Measurements from ENCODE around the gene AMPD1. TPM values are rescaled to one million over a fixed set of nuclear protein-coding genes. Genes with fewer than 3 reads are reported as not detected.

The AMPD1 gene
- not detected for polyA plus RNA-seq (2013, experiment 1 of 2)
- polyA plus RNA-seq (2013, experiment 2 of 2), result not detected

DNA sequence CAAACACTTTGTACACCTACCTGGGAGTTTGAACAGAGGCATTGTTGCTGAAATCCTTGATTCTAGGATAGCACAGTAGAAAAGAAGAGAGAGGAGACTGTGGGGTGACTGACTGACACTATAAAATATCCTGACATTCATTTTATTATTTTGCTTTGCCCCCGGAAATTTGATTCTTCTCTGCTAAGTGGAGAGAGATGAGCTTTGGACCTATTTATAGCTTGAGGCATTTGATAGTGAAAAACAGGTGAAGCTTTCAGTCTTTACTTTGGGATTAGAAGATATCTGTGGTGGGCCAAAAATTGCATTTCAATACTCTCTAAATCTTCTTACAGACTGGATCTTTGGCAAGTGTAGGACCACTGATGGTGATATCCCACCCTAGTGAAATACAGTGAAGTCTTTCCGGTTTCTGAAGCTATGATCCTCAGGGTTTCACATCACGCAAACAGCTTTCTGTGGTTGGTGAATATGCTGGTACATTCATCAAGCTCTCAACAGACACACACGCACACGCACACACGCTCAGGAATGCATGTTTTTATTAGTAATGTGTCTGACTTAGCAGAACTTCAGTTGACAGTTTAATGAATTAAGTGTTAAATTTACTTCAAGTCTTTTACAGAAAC is at the start of gene AMPD1:
AMPD1 (minus strand) TSS at position 117 of the 629 bp plus-strand sequence; CDS start at position 42, 75 bp downstream.
- no peak within 1 kb of the TSS for H4K8ac ChIP-seq (ENCODE audit: low read depth, low read length)
- H3K36me3 ChIP-seq (replicated peaks in 1 of 2; ENCODE audit: control insufficient read depth in 2 of 2, insufficient read depth in 2 of 2, low read length in 2 of 2), result no peaks in the 10 kb centered on the region
- no peak for DNase-seq (ENCODE audit: low spot score)
- H3K4me1 ChIP-seq (ENCODE audit: control insufficient read depth in 2 of 2, insufficient read depth in 1 of 2, low read depth in 1 of 2, low read length in 2 of 2), result no peaks in the 10 kb centered on the region
- H3K18ac ChIP-seq (ENCODE audit: low read length), result no peak within 1 kb of the TSS
- no peak within 1 kb of the TSS for H3K14ac ChIP-seq (ENCODE audit: low read length)
- H2AFZ ChIP-seq (ENCODE audit: low read length), result no peak within 1 kb of the TSS
- no peak within 1 kb of the TSS for H2BK120ac ChIP-seq (ENCODE audit: low read depth, low read length)
- no peak within 1 kb of the TSS for H3K4me3 ChIP-seq (ENCODE audit: low read length in 2 of 2)
- H3K9ac ChIP-seq (ENCODE audit: low read depth, low read length, poor library complexity), result no peak within 1 kb of the TSS
- H2BK12ac ChIP-seq (ENCODE audit: low read length), result no peak within 1 kb of the TSS
- no peak within 1 kb of the TSS for H4K91ac ChIP-seq (ENCODE audit: low read depth, low read length, poor library complexity)
- H2AK5ac ChIP-seq (ENCODE audit: low read depth, low read length), result no peak within 1 kb of the TSS
- H3K23ac ChIP-seq (ENCODE audit: low read depth, low read length, poor library complexity), result no peak within 1 kb of the TSS
- no peak within 1 kb of the TSS for H2BK5ac ChIP-seq (ENCODE audit: low read length)
- WGBS, 2 donors (ENCODE audit: extremely low coverage in 2 of 2, insufficient read length in 2 of 2, insufficient replicate concordance in 1 of 2), result no CpG with 5 or more reads among the region's 6 CpGs
- H3K9me3 ChIP-seq (replicated peaks in 1 of 2; ENCODE audit: control insufficient read depth in 2 of 2, insufficient read depth in 1 of 2, low read depth in 1 of 2, low read length in 2 of 2), result no peaks in the 10 kb centered on the region
- no peak within 1 kb of the TSS for H3K4me2 ChIP-seq (ENCODE audit: insufficient read depth, low read length, poor library complexity, severe bottlenecking)
- H2BK15ac ChIP-seq (ENCODE audit: low read length), result no peak within 1 kb of the TSS
- no peak within 1 kb of the TSS for H3K4ac ChIP-seq (ENCODE audit: low read length)
- peaks cover 0 to 8% (median 0%) of the 10 kb centered on the region in 3 experiments for H3K27me3 ChIP-seq (ENCODE audit: control insufficient read depth in 3 of 3, insufficient read depth in 3 of 3, low read depth in 1 of 3, low read length in 3 of 3)
- no peaks in the 10 kb centered on the region for H3K79me1 ChIP-seq (ENCODE audit: low read depth, low read length)
- no peak within 1 kb of the TSS for H3K27ac ChIP-seq (replicated peaks; ENCODE audit: low read length)

DNA sequence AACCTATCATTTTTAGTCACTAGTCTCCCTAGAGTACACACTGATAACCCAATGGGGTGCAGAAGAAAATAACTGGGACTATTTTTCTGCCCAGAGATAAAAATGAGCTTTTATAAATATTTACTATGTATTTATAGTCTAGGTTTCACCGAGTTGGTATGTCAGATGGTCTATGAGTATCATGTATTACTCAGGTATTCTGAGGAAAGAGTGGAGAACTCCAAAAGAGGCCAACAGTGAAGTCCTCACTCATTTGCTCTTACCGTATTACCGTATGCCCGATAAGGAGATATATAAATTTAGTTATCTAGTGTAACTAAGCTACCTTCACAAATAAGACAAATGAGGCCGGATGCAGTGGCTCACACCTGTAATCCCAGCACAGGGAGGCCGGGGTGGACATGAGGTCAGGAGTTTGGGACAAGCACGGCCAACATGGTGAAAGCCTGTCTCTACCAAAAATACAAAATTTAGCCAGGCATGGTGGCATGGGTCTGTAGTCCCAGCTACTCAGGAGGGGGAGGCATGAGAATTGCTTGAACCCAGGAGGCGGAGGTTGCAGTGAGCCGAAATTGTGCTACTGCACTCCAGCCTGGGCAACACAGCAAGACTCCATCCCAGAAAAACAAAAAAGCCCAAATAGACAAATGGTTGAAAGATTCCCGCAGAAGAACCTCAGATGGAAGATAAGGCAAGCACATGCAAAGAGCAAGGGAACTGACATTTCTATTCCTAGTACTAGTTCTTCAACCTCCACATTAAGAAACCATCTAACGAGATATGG is 46.8 kb upstream of the AMPD1 start:
- Histone ChIP-seq H3K23ac (ENCODE audit: low read depth, low read length, poor library complexity) (no peak overlapping the region), H3K4me3 (ENCODE audit: low read length in 2 of 2) (no peak overlapping the region), H2BK15ac (ENCODE audit: low read length) (no peak overlapping the region), H4K8ac (ENCODE audit: low read depth, low read length) (no peak overlapping the region), H3K14ac (ENCODE audit: low read length) (no peak overlapping the region), H3K36me3 (replicated peaks in 1 of 2; ENCODE audit: control insufficient read depth in 2 of 2, insufficient read depth in 2 of 2, low read length in 2 of 2) (peaks cover 12 to 99% of the 10 kb centered on the region in 2 donors), H2AK5ac (ENCODE audit: low read depth, low read length) (no peak overlapping the region), H3K4ac (ENCODE audit: low read length) (no peak overlapping the region), H3K4me2 (ENCODE audit: insufficient read depth, low read length, poor library complexity, severe bottlenecking) (no peak overlapping the region), H4K91ac (ENCODE audit: low read depth, low read length, poor library complexity) (no peak overlapping the region), H2BK12ac (ENCODE audit: low read length) (no peak overlapping the region), H3K27me3 (ENCODE audit: control insufficient read depth in 3 of 3, insufficient read depth in 3 of 3, low read depth in 1 of 3, low read length in 3 of 3) (no peaks in the 10 kb centered on the region), H3K4me1 (ENCODE audit: control insufficient read depth in 2 of 2, insufficient read depth in 1 of 2, low read depth in 1 of 2, low read length in 2 of 2) (no peaks in the 10 kb centered on the region), H3K79me1 (ENCODE audit: low read depth, low read length) (no peaks in the 10 kb centered on the region), H2BK120ac (ENCODE audit: low read depth, low read length) (no peak overlapping the region), H3K9ac (ENCODE audit: low read depth, low read length, poor library complexity) (no peak overlapping the region), H3K18ac (ENCODE audit: low read length) (no peak overlapping the region), H2BK5ac (ENCODE audit: low read length) (no peak overlapping the region), H3K27ac (replicated peaks; ENCODE audit: low read length) (no peak overlapping the region), H3K9me3 (replicated peaks in 1 of 2; ENCODE audit: control insufficient read depth in 2 of 2, insufficient read depth in 1 of 2, low read depth in 1 of 2, low read length in 2 of 2) (no peaks in the 10 kb centered on the region), H2AFZ (ENCODE audit: low read length) (no peak overlapping the region)
- DNase-seq (ENCODE audit: low spot score), result no peak
- no CpG with 5 or more reads among the region's 11 CpGs for WGBS, 2 donors (ENCODE audit: extremely low coverage in 2 of 2, insufficient read length in 2 of 2, insufficient replicate concordance in 1 of 2)

DNA sequence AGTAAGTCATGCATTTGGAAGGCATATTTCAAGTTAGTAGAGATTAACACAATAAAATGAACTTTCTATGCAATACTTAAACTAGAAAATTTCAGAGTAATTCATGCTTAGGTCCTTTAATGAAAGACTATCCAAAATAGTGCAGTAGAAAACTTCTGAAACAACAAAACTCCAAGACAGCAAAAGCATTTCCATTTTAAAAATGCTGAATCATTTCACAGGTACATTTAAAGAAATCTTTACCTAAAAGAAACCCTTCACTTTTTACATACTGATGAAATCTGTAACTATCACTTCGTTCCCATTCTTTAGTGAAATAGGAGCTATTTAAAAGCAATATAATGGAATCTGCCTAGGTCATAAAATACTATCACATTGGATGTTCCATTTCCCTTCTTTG is 45.0 kb upstream of the AMPD1 start:
- no CpG with 5 or more reads among the region's 1 CpG for WGBS, 2 donors (ENCODE audit: extremely low coverage in 2 of 2, insufficient read length in 2 of 2, insufficient replicate concordance in 1 of 2)

DNA sequence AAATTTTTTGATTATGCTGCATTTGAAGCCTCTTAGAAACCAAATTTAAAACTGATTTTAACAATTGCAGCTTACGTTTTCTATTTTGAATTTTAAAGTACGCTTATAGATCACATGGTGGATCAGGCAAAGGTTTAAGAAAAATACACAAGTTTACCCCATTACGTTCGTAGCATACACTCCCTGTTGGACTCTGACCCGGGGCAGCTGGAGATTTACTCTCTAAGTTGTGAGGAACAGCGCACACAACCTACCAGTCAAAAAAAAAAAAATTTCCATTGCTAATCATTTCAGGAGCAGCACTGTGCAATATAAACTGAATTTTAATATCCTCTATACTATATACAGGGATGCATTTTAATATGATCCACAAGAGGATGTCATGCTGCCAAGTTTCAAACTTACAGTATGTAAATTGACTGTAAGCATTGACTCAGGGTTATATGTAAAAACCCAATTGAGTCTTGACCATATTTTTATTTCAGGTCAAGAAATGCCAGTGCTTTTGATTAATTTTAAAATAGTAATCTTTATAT is 42.0 kb upstream of the AMPD1 start:
- no peak overlapping the region for H3K18ac ChIP-seq (ENCODE audit: low read length)
- H3K9me3 ChIP-seq (replicated peaks in 1 of 2; ENCODE audit: control insufficient read depth in 2 of 2, insufficient read depth in 1 of 2, low read depth in 1 of 2, low read length in 2 of 2), result no peaks in the 10 kb centered on the region
- no peak overlapping the region for H3K9ac ChIP-seq (ENCODE audit: low read depth, low read length, poor library complexity)
- H2AK5ac ChIP-seq (ENCODE audit: low read depth, low read length), result no peak overlapping the region
- no peak overlapping the region for H4K8ac ChIP-seq (ENCODE audit: low read depth, low read length)
- no peak overlapping the region for H2AFZ ChIP-seq (ENCODE audit: low read length)
- no peak overlapping the region for H4K91ac ChIP-seq (ENCODE audit: low read depth, low read length, poor library complexity)
- no CpG with 5 or more reads among the region's 6 CpGs for WGBS, 2 donors (ENCODE audit: extremely low coverage in 2 of 2, insufficient read length in 2 of 2, insufficient replicate concordance in 1 of 2)
- H2BK15ac ChIP-seq (ENCODE audit: low read length), result no peak overlapping the region
- no peak overlapping the region for H3K23ac ChIP-seq (ENCODE audit: low read depth, low read length, poor library complexity)
- no peak overlapping the region for H3K4me3 ChIP-seq (ENCODE audit: low read length in 2 of 2)
- no peak overlapping the region for H2BK120ac ChIP-seq (ENCODE audit: low read depth, low read length)
- H2BK12ac ChIP-seq (ENCODE audit: low read length), result no peak overlapping the region
- no peaks in the 10 kb centered on the region for H3K4me1 ChIP-seq (ENCODE audit: control insufficient read depth in 2 of 2, insufficient read depth in 1 of 2, low read depth in 1 of 2, low read length in 2 of 2)
- H3K36me3 ChIP-seq (replicated peaks in 1 of 2; ENCODE audit: control insufficient read depth in 2 of 2, insufficient read depth in 2 of 2, low read length in 2 of 2), result peaks cover 23 to 99% of the 10 kb centered on the region in 2 donors
- H3K27me3 ChIP-seq (ENCODE audit: control insufficient read depth in 3 of 3, insufficient read depth in 3 of 3, low read depth in 1 of 3, low read length in 3 of 3), result no peaks in the 10 kb centered on the region
- no peak overlapping the region for H2BK5ac ChIP-seq (ENCODE audit: low read length)
- no peaks in the 10 kb centered on the region for H3K79me1 ChIP-seq (ENCODE audit: low read depth, low read length)
- H3K4me2 ChIP-seq (ENCODE audit: insufficient read depth, low read length, poor library complexity, severe bottlenecking), result no peak overlapping the region
- H3K14ac ChIP-seq (ENCODE audit: low read length), result no peak overlapping the region
- no peak overlapping the region for H3K4ac ChIP-seq (ENCODE audit: low read length)
- no peak for DNase-seq (ENCODE audit: low spot score)
- no peak overlapping the region for H3K27ac ChIP-seq (replicated peaks; ENCODE audit: low read length)

More for the DNA sequence above, 45.0 kb upstream of the AMPD1 start:
- Histone ChIP-seq H2AK5ac (ENCODE audit: low read depth, low read length) (no peak overlapping the region), H3K14ac (ENCODE audit: low read length) (no peak overlapping the region), H3K27me3 (ENCODE audit: control insufficient read depth in 3 of 3, insufficient read depth in 3 of 3, low read depth in 1 of 3, low read length in 3 of 3) (no peaks in the 10 kb centered on the region), H3K4me2 (ENCODE audit: insufficient read depth, low read length, poor library complexity, severe bottlenecking) (no peak overlapping the region), H3K23ac (ENCODE audit: low read depth, low read length, poor library complexity) (no peak overlapping the region), H2BK12ac (ENCODE audit: low read length) (no peak overlapping the region), H3K4me1 (ENCODE audit: control insufficient read depth in 2 of 2, insufficient read depth in 1 of 2, low read depth in 1 of 2, low read length in 2 of 2) (no peaks in the 10 kb centered on the region), H3K18ac (ENCODE audit: low read length) (no peak overlapping the region), H4K91ac (ENCODE audit: low read depth, low read length, poor library complexity) (no peak overlapping the region), H3K27ac (replicated peaks; ENCODE audit: low read length) (no peak overlapping the region), H2BK5ac (ENCODE audit: low read length) (no peak overlapping the region), H2AFZ (ENCODE audit: low read length) (no peak overlapping the region), H2BK15ac (ENCODE audit: low read length) (no peak overlapping the region), H3K4ac (ENCODE audit: low read length) (no peak overlapping the region), H3K9me3 (replicated peaks in 1 of 2; ENCODE audit: control insufficient read depth in 2 of 2, insufficient read depth in 1 of 2, low read depth in 1 of 2, low read length in 2 of 2) (no peaks in the 10 kb centered on the region), H3K4me3 (ENCODE audit: low read length in 2 of 2) (no peak overlapping the region), H4K8ac (ENCODE audit: low read depth, low read length) (no peak overlapping the region), H2BK120ac (ENCODE audit: low read depth, low read length) (no peak overlapping the region), H3K9ac (ENCODE audit: low read depth, low read length, poor library complexity) (no peak overlapping the region), H3K36me3 (replicated peaks in 1 of 2; ENCODE audit: control insufficient read depth in 2 of 2, insufficient read depth in 2 of 2, low read length in 2 of 2) (peaks cover 15 to 99% of the 10 kb centered on the region in 2 donors), H3K79me1 (ENCODE audit: low read depth, low read length) (no peaks in the 10 kb centered on the region)
- no peak for DNase-seq (ENCODE audit: low spot score)

All from neuronal stem cell (in vitro differentiated cells).